HepG2 (cell line): ENCODE measurements around the gene PAX7. TPM values are rescaled to one million over a fixed set of nuclear protein-coding genes. Genes with fewer than 3 reads are reported as not detected.
A peak's percentile ranks its signal among the peaks of the same experiment; 100 is the strongest.
"Not testable (repeated sequence)": the region's sequence is repeated elsewhere in the genome, so short reads cannot be mapped to it uniquely, and the experiment has no call there.

Source experiments
- ATAC-seq: fragments of 200-7000 bp; cut with Tn5 transposase; 3 replicates; pipeline ENCODE4 v1.9.1; 2020; ENCODE audit warnings: mild to moderate bottlenecking, moderate library complexity
- BruUV-seq: library from RNA; stranded (reverse); fragments of 400-500 nt; replicated peaks from 2 replicates; lab custom pipeline; 2021; lab: Mats Ljungman, UMichigan
- CTCF ChIA-PET: fragments of 300-600 bp; formaldehyde crosslinking; extraction: SDS; loops from one replicate; lab custom pipeline; 2021; ENCODE audit warnings: low total read pairs, inconsistent platforms, low intra/inter-chr PET ratio; lab: Yijun Ruan, JAX
- POLR2A ChIA-PET: fragments of 350-600 bp; sonication (Branson Sonifier 250); formaldehyde crosslinking; loops from one replicate; lab custom pipeline; 2020; ENCODE audit warnings: antibody characterized with exemption, inconsistent platforms; lab: Yijun Ruan, JAX
- DNase-seq: peaks from one replicate; pipeline ENCODE4 v3.0.0-alpha.2; 2015; ENCODE audit warnings: low spot score
- FAIRE-seq: peaks from 3 replicates; lab custom pipeline; 2011; peaks lifted over from hg19 to GRCh38; lab: Jason Lieb, UNC
- H2AFZ ChIP-seq: one replicate; pipeline ENCODE4 v1.6.1; 2011; ENCODE audit warnings: low read length, inconsistent platforms
- H3K27ac ChIP-seq: fragments of 300-600 bp; 3 replicates; pipeline ENCODE4 v1.8.0; 2011; ENCODE audit warnings: mixed run types, mild to moderate bottlenecking, mixed read lengths, low read length, inconsistent platforms; ENCODE audit not compliant: insufficient read depth; ENCODE audit errors: extremely low read length
- H3K27me3 ChIP-seq, 2 experiments: fragments of 200-600 bp in 1 of 2; 2 replicates in 1 of 2; 3 replicates in 1 of 2; pipeline versions ENCODE4 v1.6.0 to v1.8.0; 2011; ENCODE audit warnings: low read length in 2 of 2, mild to moderate bottlenecking in 2 of 2, moderate library complexity in 2 of 2, inconsistent platforms in 1 of 2; ENCODE audit not compliant: insufficient read depth in 2 of 2, control insufficient read depth in 1 of 2
- H3K36me3 ChIP-seq, 2 experiments: fragments of 200-600 bp in 1 of 2; replicated peaks in 1 of 2; 2 replicates in 1 of 2; 3 replicates in 1 of 2; pipeline versions ENCODE4 v1.5.1 to v1.8.0; 2011; ENCODE audit warnings: low read length in 2 of 2, inconsistent platforms in 1 of 2; ENCODE audit not compliant: insufficient read depth in 2 of 2, control insufficient read depth in 1 of 2
- H3K4me1 ChIP-seq: 2 replicates; pipeline ENCODE4 v1.5.1; 2012; ENCODE audit warnings: low read length, inconsistent platforms; ENCODE audit not compliant: insufficient read depth
- H3K4me2 ChIP-seq: 2 replicates; pipeline ENCODE4 v1.6.0; 2011; ENCODE audit warnings: low read depth, low read length, inconsistent platforms
- H3K4me3 ChIP-seq, 3 experiments: fragments of 200-600 bp in 1 of 3; sonication (generic), shearing (Covaris generic) in 1 of 3; replicated peaks in 1 of 3; 2 replicates each; pipeline ENCODE4 v1.5.1; 2011 to 2016; ENCODE audit warnings: low read length in 3 of 3, inconsistent platforms in 2 of 3, low read depth in 2 of 3, mild to moderate bottlenecking in 2 of 3, control low read depth in 1 of 3, mixed read lengths in 1 of 3; ENCODE audit not compliant: insufficient read depth in 1 of 3
- H3K79me2 ChIP-seq: one replicate; pipeline ENCODE4 v1.6.1; 2011; ENCODE audit warnings: low read length, inconsistent platforms; ENCODE audit not compliant: insufficient read depth
- H3K9ac ChIP-seq: 2 replicates; pipeline ENCODE4 v1.6.0; 2011; ENCODE audit warnings: mild to moderate bottlenecking, low read depth, low read length, inconsistent platforms; ENCODE audit not compliant: insufficient read depth
- H3K9me3 ChIP-seq: 2 replicates; pipeline ENCODE4 v1.5.1; 2012; ENCODE audit warnings: mild to moderate bottlenecking, low read length
- H4K20me1 ChIP-seq: 2 replicates; pipeline ENCODE4 v1.6.0; 2011; ENCODE audit warnings: inconsistent platforms, mild to moderate bottlenecking, low read length, moderate library complexity; ENCODE audit not compliant: insufficient read depth
- CREB1 ChIP-seq, 2 experiments: fragments of 450-650 bp in 1 of 2; IDR thresholded peaks; 2 replicates each; pipeline ENCODE4 v1.6.1; 2016 to 2017; ENCODE audit warnings: control low read depth in 1 of 2, mild to moderate bottlenecking in 1 of 2, missing compliant biosample characterization in 1 of 2, missing genetic modification characterization in 1 of 2
- KLF15 ChIP-seq: sonication (generic); formaldehyde crosslinking; IDR thresholded peaks from 2 replicates; pipeline ENCODE4 v1.8.1; 2023; ENCODE audit warnings: borderline replicate concordance, mild to moderate bottlenecking, inconsistent platforms, missing genetic modification reagents, mixed read lengths
- ZSCAN31 ChIP-seq: sonication (generic); formaldehyde crosslinking; IDR thresholded peaks from 2 replicates; pipeline ENCODE4 v1.5.0; 2020; ENCODE audit warnings: low read depth, mild to moderate bottlenecking, missing genetic modification reagents
- WGBS: methylation state at CpG from one replicate; pipeline ENCODE4 v1.1.6; 2017; ENCODE audit warnings: low lambda C conversion rate; 5-methylcytosine and 5-hydroxymethylcytosine counted together
- in situ Hi-C: cut with HindIII; loops from 2 replicates; pipeline ENCODE4 v1.10.0; 2017; ENCODE audit warnings: low pct_unique_long_range_greater_than_20kb; ENCODE audit not compliant: extremely low pct_ligation_motif_present
- intact Hi-C: fragments of 100-400 bp; cut with micrococcal nuclease; formaldehyde crosslinking; loops from one replicate; pipeline ENCODE4 v1.10.0; 2022; ENCODE audit not compliant: unreplicated experiment
- polyA plus RNA-seq, 8 experiments: library from polyadenylated mRNA; depleted of rRNA in 3 of 8; stranded (reverse) in 7 of 8; unstranded in 1 of 8; fragments of >200 nt; fragmentation: Illumina TruSeq in 4 of 8; extraction: Trizol in 4 of 8; gene quantifications; 2 replicates each; pipeline versions ENCODE4 v1.2.1 to v1.2.3, GENCODE V29; 2011 to 2016; ENCODE audit warnings: low read depth in 4 of 8, missing spikeins in 1 of 8, mixed read lengths in 1 of 8; ENCODE audit not compliant: insufficient read depth in 1 of 8
- total RNA-seq, 5 experiments: library from RNA; depleted of rRNA; stranded (reverse); fragments of >200 nt; fragmentation: Illumina TruSeq; extraction: Trizol; gene quantifications; 2 replicates each; pipeline ENCODE4 v1.2.3, GENCODE V29; 2016; ENCODE audit warnings: low read depth in 1 of 5

Gene PAX7
- total and polyA plus RNA-seq, 2 of the 13 experiments (the other 11 are each of a cell fraction or from before 2014, with no cell fraction given) = not detected

GRCh38 chr1:18766328-18766727 lies 135.7 kb downstream of the PAX7 start:
- no TSS peak for BruUV-seq
- no peak overlapping the region for H3K27ac ChIP-seq

GRCh38 chr1:18767576-18767975 lies 136.9 kb downstream of the PAX7 start:
- H3K36me3 ChIP-seq, H4K20me1 ChIP-seq, H3K9me3 ChIP-seq, ATAC-seq, H3K4me3 ChIP-seq, CTCF ChIA-PET, H3K27ac ChIP-seq, H3K9ac ChIP-seq, POLR2A ChIA-PET, in situ Hi-C loops, intact Hi-C loops, H3K79me2 ChIP-seq, H3K4me1 ChIP-seq, H2AFZ ChIP-seq, DNase-seq, BruUV-seq, H3K4me2 ChIP-seq, FAIRE-seq: not testable (repeated sequence)
- WGBS = 0% methylated on average over 5 of the region's 5 CpGs
- H3K27me3 ChIP-seq = peaks cover 6 to 48% of the 10 kb centered on the region in 2 experiments; a peak in 3 of 5 replicates

More at GRCh38 chr1:18766328-18766727, 135.7 kb downstream of the PAX7 start:
- Histone ChIP-seq H3K4me1 (no peaks in the 10 kb centered on the region), H3K79me2 (no peaks in the 10 kb centered on the region), H3K27me3 (peaks cover 6 to 47% of the 10 kb centered on the region in 2 experiments; a peak in 3 of 5 replicates), H3K36me3 (no peaks in the 10 kb centered on the region), H3K9me3 (no peaks in the 10 kb centered on the region), H4K20me1 (no peaks in the 10 kb centered on the region), H3K4me2 (no peak overlapping the region), H3K9ac (no peak overlapping the region), H2AFZ (no peak overlapping the region), H3K4me3 (no peak overlapping the region)
- ChIA-PET CTCF (no interaction called here), POLR2A (no interaction called here)
- ATAC-seq (no peak), FAIRE-seq (no peak), DNase-seq (no peak)
- in situ Hi-C loops (no loop called here), intact Hi-C loops (no loop called here)
- no peak for TF ChIP-seq KLF15 (CRISPR knock-in tag)
- peak; percentile 66 for TF ChIP-seq CREB1 (IDR thresholded peaks at IDR 0.05)
- TF ChIP-seq CREB1 (CRISPR knock-in tag; IDR thresholded peaks at IDR 0.05) = no peak
- TF ChIP-seq ZSCAN31 = no peak
- WGBS = 0% methylated on average over 2 of the region's 2 CpGs
